ENCODE results near the gene BAK1. TPM values are rescaled to one million over a fixed set of nuclear protein-coding genes. Genes with fewer than 3 reads are reported as not detected.

The BAK1 gene
- total and polyA plus RNA-seq, 2 experiments from 2014 or later, result 18.6 to 33.1 TPM

- no peak overlapping the region for H3K4me3 ChIP-seq
- 87% methylated on average over 9 of the region's 9 CpGs for WGBS (ENCODE audit: low lambda C conversion rate, missing lambda C conversion rate)
- no peak overlapping the region for H3K27ac ChIP-seq
- H3K79me2 ChIP-seq, result peaks cover 23% of the 10 kb centered on the region
- H3K36me3 ChIP-seq (replicated peaks; ENCODE audit: insufficient read depth, low read depth), result no peaks in the 10 kb centered on the region
- no peak overlapping the region for H2AFZ ChIP-seq
- DNase-seq (ENCODE audit: low spot score), result no peak
- no peaks in the 10 kb centered on the region for H3K9me2 ChIP-seq (replicated peaks; ENCODE audit: insufficient read depth)
- H3K9me3 ChIP-seq (ENCODE audit: low read depth), result no peaks in the 10 kb centered on the region
- TF ChIP-seq EZH2 (IDR thresholded peaks at IDR 0.05; ENCODE audit: borderline replicate concordance), result no peak
- TF ChIP-seq CTCF (IDR thresholded peaks at IDR 0.05; ENCODE audit: poor library complexity), result no peak
- TF ChIP-seq EZH2phosphoT487 (IDR thresholded peaks at IDR 0.05; ENCODE audit: low read depth, severe bottlenecking, unreplicated experiment), result no peak
- no peaks in the 10 kb centered on the region for H4K20me1 ChIP-seq (ENCODE audit: insufficient read depth, poor library complexity, severe bottlenecking)
- no peaks in the 10 kb centered on the region for H3K27me3 ChIP-seq
- H3K4me2 ChIP-seq, result no peak overlapping the region
- peaks cover 9% of the 10 kb centered on the region for H3K4me1 ChIP-seq (ENCODE audit: insufficient read depth)
These were observed 3.0 kb downstream of the BAK1 start for GRCh38 chr6:33577106-33577535.

- no peak overlapping the region for H3K4me3 ChIP-seq
- H3K27ac ChIP-seq, result no peak overlapping the region
- H3K9me2 ChIP-seq (replicated peaks; ENCODE audit: insufficient read depth), result no peaks in the 10 kb centered on the region
- H3K4me1 ChIP-seq (ENCODE audit: insufficient read depth), result peaks cover 9% of the 10 kb centered on the region
- no peak overlapping the region for H3K4me2 ChIP-seq
- TF ChIP-seq EZH2 (IDR thresholded peaks at IDR 0.05; ENCODE audit: borderline replicate concordance) (no peak), EZH2phosphoT487 (IDR thresholded peaks at IDR 0.05; ENCODE audit: low read depth, severe bottlenecking, unreplicated experiment) (no peak), CTCF (IDR thresholded peaks at IDR 0.05; ENCODE audit: poor library complexity) (no peak)
- no peak overlapping the region for H2AFZ ChIP-seq
- no peaks in the 10 kb centered on the region for H3K9me3 ChIP-seq (ENCODE audit: low read depth)
- H3K27me3 ChIP-seq, result no peaks in the 10 kb centered on the region
- WGBS (ENCODE audit: low lambda C conversion rate, missing lambda C conversion rate), result 96% methylated on average over 11 of the region's 11 CpGs
- no peaks in the 10 kb centered on the region for H3K36me3 ChIP-seq (replicated peaks; ENCODE audit: insufficient read depth, low read depth)
- no peaks in the 10 kb centered on the region for H4K20me1 ChIP-seq (ENCODE audit: insufficient read depth, poor library complexity, severe bottlenecking)
- no peak for DNase-seq (ENCODE audit: low spot score)
- peaks cover 23% of the 10 kb centered on the region for H3K79me2 ChIP-seq
These were observed 3.4 kb downstream of the BAK1 start for GRCh38 chr6:33576668-33577067.

- H3K4me2 ChIP-seq, result no peak overlapping the region
- WGBS (ENCODE audit: low lambda C conversion rate, missing lambda C conversion rate), result 93% methylated on average over 8 of the region's 8 CpGs
- no peak overlapping the region for H2AFZ ChIP-seq
- H3K4me3 ChIP-seq, result no peak overlapping the region
- no peaks in the 10 kb centered on the region for H3K27me3 ChIP-seq
- no peak overlapping the region for H3K27ac ChIP-seq
- TF ChIP-seq CTCF (IDR thresholded peaks at IDR 0.05; ENCODE audit: poor library complexity) (no peak), EZH2 (IDR thresholded peaks at IDR 0.05; ENCODE audit: borderline replicate concordance) (no peak), EZH2phosphoT487 (IDR thresholded peaks at IDR 0.05; ENCODE audit: low read depth, severe bottlenecking, unreplicated experiment) (no peak)
- no peaks in the 10 kb centered on the region for H3K36me3 ChIP-seq (replicated peaks; ENCODE audit: insufficient read depth, low read depth)
- H3K79me2 ChIP-seq, result peaks cover 23% of the 10 kb centered on the region
- no peaks in the 10 kb centered on the region for H3K9me3 ChIP-seq (ENCODE audit: low read depth)
- H3K4me1 ChIP-seq (ENCODE audit: insufficient read depth), result peaks cover 9% of the 10 kb centered on the region
- H3K9me2 ChIP-seq (replicated peaks; ENCODE audit: insufficient read depth), result no peaks in the 10 kb centered on the region
- no peaks in the 10 kb centered on the region for H4K20me1 ChIP-seq (ENCODE audit: insufficient read depth, poor library complexity, severe bottlenecking)
- DNase-seq (ENCODE audit: low spot score), result no peak
These were observed 4.9 kb downstream of the BAK1 start for GRCh38 chr6:33575211-33575610.

All from hepatocyte (in vitro differentiated cells).